Stimulated activated CD4-positive, alpha-beta T cell treated with anti-CD3 and anti-CD28 coated beads, Interleukin-4, amount 100 ng/mL, for 48 hours (primary cell): Measurements from ENCODE around the gene TEKT5.
"Not testable (repeated sequence)": the region's sequence is repeated elsewhere in the genome, so short reads cannot be mapped to it uniquely, and the experiment has no call there.

ENCODE experiments used
- DNase-seq, 2 donors: peaks; one replicate each; pipeline ENCODE4 v3.0.0-alpha.2; 2020; ENCODE audit warnings: low read depth in 2 of 2

Gene TEKT5

DNA sequence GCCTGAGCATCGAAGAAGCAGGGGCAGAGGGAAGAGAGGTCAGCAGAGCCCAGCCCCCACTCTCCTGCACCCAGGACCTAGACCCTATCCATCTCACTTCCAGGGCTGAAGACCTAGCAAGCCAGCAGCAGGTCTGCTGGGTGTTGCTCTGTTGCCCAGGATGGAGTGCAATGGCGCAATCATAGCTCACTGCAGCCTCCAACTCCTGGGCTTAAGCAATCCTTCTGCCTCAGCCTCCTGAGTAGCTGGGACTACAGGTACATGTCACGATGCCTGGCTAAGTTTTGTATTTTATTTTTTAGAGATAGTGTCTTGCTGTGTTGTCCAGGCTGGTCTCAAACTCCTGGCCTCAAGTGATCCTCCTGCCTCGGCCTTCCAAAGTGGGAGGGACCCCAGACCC, 61.3 kb downstream of the TEKT5 start:
- DNase-seq = not testable (repeated sequence)

DNA sequence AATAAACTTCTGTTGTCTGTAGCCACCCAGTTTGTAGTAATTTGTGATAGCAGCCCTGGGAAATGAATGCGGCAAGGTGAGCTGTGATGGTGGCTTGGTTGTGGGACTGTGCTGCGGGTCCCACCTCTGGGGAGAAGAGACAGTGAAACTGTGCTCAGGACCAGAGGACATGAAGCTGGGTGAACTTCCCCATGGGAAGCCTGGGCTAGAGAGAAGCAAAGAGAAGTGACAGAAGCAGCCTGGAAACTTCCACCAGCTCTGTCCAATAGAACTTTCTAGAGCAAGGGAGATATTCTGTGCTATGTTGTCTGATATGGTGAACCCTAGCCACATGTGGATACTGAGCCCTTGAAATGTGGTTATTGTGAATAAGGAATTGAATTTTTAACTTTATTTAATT, 62.8 kb downstream of the TEKT5 start:
- no peak for DNase-seq

DNA sequence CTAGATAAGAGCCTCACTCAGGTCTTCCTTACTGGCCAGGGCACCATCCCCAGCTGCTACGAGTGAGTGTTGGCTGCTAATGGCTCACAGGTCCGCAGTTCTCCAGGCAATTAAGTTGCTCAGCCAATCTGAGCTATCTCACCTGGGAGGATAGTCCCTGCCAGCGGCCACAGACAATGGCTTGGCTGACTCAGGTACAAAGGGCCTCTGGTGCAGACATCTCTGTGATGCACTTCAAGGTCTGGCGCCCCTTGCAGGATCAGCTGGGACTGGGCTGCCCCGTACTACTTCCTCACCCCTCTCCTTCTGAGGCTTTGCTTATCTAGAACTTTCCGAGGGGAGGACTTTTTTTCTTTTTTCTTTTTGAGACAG, 65.2 kb downstream of the TEKT5 start:
- DNase-seq = no peak

DNA sequence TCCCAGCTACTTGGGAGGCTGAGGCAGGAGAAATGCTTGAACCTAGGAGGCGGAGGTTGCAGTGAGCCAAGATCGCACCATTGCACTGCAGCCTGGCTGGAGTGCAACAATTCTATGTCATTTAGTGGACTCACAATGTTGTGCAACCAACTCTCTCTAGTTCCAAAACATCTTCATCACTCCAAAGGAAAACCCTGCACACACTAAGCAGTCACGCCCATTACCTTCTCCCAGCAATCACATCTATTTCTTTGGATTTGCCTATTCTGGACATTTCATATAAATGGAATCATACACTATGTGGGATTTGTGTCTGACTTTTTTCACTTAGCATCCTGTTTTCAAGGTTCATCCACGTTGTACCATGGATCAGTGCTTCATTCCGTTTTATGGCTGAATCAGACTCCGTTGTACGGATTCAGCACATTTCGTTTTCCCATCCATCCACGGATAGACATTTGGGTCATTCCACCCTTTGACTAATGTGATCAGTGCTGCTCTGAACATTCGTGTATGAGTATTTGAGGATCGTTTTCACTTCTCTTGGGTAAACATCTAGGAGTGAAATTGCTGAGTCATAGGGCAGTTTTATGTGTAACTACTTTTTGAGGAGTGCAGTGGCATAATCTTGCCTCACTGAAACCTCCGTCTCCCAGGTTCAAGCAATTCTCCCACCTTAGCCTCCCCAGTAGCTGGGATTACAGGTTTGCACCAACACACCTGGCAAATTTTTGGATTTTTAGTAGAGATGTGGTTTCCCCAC, 69.0 kb downstream of the TEKT5 start:
- no peak for DNase-seq

DNA sequence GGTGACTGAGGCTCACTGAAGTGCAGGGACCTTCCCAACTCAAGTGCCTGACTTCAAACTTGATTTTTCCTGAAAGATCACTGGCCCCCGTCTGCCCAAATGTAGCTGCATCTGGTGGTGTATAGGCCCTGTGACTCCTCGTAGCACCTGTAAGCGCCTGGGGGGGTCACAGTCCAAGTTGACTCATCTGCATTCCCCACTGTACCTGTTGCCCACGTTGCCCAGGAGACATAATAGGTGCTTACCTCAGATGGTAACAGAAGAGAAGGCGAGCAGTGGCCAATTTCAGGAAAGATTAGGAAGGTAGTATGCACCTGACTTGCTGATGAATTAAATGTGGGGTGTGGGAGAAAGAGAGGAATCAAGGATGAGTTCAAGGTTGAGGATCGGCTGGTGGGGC, 70.2 kb downstream of the TEKT5 start:
- no peak for DNase-seq

DNA sequence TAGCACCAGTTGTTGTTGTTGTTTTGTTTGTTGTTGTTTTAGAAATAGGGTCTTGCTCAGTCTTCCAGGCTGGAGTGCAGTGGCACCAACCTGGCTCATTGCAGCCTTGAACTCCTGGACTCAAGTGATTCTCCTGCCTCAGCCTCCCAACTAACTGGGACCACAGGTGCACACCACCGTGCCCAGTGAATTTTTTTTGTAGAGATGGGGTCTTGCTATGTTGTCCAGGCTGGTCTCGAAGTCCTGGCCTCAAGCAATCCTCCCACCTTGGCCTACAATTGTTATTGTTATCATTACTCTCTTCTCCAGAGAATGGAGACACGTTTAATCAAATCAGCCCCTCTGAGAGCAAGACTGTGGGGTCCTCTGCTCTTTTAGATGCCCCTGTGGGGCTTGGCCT, 71.7 kb downstream of the TEKT5 start:
- DNase-seq = no peak

DNA sequence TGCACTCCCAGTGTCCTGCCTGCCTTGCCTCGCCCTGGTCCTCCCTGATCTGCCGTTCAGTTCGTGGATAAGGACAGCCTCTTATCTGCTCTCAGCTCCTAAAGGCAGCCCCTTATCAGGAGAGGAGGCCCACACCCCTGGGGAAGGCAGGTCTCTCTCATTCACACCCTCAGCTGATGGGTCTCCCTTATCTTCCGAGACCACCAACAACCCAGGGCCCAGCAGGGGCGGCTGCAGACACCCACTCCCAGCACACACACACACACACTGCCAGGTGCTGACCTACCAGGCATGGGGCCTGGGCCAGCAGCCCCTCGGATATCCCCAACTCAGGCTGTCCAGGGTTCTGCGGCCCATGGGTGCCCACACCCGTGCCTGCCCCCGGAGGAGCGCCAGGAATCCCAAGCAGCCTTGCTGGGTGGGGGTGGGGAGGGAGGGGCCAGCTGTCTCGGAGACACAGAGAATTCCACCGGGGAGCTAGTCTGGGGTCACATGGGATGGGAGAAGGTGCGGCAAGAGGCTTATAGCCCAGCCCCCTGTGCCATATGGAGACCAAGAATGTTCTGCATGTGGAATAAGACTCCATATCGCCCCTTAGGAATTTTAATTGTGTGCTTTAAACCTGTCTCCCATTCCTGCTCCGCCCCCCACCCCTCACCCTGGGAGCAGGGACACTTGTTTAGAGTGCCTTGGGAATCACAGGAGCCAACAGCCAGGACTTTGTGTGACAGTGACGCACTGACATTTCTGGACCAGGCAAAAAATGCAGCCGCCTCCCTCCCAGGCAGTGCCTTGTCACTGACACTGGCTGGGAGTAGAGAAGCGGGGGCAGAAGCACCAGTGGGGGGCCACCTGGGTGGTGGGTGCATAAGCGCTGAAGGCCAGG, 72.5 kb downstream of the TEKT5 start:
- no peak for DNase-seq

DNA sequence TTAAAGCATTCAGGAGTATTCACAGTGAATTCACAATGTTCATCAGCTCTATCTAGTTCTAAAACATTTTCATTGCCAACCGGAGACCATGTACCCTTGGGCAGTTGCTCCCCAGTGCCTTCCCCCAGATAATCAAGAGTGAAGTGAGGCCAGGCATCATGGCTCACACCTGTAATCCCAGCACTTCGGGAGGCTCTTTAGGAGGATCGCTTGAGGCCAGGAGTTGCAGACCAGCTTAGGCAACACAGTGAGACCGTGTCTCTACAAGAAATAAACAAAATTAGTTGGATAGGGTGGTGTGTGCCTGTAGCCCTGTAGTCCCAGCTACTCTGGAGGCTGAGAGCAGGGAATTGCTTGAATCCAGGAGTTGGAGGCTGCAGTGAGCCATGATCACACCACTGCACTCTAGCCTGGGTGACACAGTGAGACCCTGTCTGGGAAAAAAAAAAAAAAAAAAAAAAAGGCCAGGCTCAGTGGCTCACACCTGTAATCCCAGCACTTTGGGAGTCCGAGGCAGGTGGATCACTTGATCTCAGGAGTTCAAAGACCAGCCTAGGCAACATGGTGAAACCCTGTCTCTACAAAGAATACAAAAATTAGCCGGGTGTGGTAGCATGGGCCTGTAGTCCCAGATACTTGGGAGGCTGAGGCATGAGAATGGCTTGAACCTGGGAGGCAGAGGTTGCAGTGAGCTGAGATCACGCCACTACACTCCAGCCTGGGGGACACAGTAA, 73.3 kb downstream of the TEKT5 start:
- DNase-seq = not testable (repeated sequence)

DNA sequence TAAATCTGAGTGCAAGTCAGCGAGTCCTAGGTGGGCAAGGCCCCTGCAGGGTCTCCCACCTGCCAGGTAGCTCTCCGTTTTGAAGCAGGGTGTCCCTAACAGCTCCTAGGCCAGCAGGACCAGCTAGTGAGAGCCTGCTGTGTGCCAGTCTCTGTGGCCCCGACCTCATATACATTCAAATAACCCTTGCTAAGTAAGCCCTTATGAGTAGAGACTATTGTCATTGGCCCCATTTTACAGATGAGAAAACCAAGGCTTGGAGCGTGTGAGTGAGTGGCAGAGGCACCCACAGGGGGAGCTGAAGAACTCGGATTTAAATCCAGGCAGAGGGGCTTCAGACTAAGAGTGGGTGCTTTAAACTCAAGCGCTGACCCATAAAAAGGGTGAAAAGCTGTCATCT, 74.6 kb downstream of the TEKT5 start:
- no peak for DNase-seq

DNA sequence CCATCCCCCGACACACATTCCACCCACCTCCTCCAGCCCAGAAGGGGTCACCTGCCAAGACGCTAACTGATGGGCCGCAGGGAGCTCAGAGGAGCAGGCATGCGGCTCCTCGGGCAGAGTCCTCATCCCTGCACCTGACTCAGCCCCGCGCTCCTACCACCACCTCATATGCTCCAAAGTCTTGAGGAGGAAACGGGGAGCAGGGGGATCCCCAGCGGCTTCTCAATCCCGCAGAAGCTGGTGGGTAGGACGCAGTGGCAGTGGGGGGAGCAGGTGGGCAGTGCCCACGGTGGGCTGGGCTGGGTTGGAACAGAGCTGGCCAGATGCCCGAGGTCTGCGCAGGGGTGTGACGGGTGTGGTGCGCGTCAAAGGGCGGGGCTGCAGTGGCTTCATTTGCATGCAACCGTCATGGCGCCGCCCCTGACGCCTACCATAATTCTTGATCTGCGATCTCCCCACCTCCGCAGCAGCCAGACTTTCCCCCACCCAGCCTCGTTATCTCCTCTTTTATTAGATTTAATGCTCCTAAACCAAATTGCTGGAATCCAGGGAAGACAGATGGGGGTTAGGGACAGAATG, 75.4 kb downstream of the TEKT5 start:
- DNase-seq = peak in 1 of 2 donors; percentile 5

DNA sequence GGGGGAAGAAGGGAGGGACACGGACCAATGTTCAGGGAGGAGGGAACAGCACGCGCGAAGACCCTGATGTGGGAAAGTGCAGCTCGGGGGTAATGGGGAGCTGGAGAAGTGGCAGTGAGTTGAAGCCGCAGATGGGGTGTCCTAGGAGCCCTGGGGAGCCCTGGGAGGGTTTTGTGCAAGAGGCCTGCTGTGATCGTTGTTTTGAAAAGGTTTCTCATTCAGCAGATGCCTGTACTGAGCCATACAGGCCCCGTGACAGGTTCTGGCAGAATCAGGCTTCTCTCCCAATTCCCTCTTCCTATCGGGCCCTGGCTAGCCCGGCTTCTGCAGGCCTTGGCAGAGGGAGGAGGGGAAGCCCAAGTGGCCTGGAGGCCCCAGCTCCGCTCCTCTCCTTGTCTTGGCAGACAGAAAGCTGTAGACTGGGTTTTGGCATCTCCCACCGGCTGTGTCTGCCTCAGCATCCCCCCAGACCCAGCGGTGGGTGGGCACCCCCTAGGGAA, 76.0 kb downstream of the TEKT5 start:
- DNase-seq = no peak

DNA sequence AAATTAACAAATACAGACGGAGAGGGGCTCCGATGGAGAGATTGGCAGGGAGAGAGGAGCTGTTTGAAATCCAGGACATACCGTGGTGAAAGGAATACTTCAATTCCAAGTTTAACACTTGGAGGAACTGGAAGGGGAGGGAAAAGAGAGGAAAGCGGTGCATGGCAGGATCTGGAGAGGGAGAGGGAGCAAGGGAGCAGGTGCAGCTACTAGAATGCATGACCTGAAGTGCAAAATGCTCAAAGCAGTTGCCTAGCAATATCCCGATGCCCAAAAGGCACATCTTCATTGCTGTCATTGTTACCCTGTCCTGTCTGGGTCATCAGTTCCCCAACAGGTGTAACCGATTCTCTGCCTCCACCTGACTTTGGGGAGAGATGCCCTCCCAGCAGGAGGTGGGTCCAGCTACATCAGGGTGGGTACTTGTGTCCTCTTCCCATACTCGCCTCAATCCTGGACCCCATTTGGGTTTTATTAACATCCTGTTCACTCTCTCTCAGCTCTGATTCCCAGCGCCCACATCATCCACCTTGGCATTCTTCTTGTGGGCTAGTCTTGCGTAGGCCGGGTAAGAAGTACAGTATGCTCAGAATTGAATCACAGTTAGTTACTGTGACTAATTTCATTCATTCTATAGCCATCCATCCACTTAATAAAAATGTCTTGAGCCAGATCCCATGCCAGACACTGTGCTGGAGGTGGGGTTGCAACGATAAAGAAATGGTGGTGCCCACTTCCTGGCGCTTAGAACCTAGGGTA, 76.9 kb downstream of the TEKT5 start:
- no peak for DNase-seq

DNA sequence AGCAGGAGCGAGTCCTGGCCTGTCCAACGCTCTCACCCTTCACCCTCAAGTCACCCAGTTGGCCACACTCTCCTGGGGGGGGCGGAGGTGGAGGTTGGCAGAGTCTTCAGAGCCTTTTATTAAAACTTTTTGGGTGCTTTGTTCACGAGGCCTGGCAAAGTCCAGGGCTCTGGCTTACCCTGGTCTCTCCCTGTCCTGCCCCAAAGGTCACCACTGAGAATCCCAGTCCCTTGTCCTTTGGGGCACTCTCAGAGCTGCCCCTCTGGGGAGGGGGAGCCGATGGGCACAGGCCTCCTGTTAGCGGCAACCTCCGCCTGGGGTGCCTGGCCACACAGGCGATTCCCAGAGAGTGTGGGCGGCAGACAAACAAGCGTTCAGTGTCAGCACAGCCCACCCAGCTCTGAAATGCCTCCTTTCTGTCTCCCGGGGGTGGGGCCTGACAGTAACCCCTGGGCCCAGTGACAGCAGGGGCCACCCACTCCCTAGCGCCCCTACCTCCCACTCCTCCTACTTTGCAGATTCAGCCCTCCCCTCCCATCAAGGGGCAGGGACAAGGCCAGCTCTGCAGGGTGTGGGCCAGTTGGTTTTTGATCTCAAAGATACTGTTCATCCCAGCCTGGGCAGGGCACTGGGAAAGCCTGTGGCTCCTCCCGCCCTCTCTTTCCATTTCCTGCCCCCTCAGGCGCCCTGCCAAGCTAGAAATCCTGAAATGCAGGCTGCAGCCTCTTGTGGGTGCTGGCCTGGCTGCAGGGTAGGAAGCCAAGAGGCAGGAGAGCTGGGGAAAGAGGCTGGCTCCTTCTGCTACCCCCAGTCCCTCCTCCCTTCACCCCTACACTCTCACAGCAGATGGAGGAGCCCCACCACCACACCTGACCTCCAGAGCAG, 77.7 kb downstream of the TEKT5 start:
- DNase-seq = no peak

DNA sequence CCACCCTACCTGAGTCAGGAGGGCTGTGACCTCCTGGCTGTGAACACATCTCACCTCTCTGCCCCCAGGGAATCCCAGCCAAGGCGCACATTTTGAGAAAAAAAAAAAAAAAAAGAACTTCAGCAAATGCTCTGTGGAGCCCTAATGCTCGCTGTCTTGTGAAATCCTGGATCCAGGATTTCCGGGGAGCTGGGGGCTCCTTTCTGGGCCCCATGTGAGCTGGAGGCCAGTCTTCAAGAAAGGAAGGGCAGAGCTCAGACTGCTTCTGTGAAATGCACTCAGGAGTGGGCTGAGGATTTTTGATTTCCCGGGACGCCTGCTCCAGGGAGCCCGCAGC, 78.3 kb downstream of the TEKT5 start:
- DNase-seq = no peak

DNA sequence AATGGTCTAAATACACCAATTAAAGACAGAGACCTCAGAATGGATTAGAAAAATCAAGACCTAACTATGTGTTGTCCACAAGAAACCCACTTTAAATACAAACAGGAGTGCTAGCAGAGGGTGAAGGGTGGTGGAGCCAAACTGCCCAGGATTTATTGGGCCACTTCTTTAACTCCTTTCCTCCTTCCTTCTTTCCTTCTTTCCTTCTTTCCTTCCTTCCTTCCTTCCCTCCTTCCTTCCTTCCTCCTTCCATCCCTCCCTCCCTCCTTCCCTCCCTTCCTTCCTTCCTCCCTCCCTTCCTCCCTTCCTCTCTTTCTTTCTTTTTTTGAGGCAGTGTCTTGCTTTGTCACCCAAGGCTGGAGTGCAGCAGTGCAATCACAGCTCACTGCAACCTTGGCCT, 80.0 kb downstream of the TEKT5 start:
- no peak for DNase-seq

DNA sequence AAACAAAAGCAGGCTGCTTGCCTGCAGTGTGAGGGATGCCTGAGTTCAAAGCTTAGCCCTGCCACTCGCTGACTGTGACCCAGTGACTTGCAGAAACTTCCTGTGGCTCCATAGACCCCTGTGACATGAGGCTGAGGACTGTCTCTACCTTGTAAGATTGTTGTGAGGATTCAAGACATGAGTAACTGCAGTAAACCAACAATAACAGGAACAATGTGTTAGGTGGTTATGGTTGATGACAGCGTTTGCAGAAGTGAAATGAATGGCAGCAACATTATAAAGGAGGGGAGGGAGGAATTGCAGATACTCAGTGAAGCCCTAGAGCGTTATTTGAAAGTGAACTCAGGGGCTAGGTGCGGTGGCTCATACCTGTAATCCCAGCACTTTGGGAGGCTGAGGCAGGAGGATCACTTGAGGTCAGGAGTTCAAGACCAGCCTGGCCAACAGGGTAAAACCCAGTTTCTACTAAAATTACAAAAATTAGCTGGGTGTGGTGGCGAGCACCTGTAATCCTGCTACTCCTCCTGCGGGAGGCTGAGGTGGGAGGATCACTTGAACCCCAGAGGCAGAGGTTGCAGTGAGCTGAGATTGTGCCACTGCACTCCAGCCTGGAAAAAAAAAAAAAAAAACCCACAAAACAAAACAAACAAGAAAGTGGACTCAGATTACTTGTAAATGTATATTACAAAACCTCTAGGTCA, 80.8 kb downstream of the TEKT5 start:
- no peak for DNase-seq

DNA sequence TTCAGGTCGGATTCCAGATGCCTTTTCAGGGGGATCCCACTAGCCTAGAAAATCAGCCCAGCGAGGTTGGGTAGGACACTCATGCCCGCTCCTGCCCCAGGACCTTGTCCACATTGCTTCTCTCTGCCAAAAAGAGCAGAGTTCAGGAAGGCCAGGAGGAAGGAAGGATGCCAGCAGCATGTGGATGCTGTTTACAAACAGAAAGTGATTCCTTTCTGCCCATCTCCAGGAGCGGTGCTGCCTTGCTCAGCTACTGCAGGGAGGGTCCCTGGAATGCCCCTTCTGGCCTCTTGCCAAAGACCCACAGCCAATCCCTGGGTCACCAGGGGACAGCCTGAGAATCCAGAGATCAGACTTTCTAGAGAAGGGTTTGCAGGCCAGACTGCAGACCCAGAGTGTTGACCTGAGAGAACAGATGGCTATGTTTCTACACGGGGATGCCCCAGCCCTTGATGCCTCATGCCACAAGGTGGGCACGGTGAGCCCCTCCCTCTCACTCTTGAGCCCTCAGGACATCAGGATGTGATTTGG, 82.0 kb downstream of the TEKT5 start:
- DNase-seq = no peak

DNA sequence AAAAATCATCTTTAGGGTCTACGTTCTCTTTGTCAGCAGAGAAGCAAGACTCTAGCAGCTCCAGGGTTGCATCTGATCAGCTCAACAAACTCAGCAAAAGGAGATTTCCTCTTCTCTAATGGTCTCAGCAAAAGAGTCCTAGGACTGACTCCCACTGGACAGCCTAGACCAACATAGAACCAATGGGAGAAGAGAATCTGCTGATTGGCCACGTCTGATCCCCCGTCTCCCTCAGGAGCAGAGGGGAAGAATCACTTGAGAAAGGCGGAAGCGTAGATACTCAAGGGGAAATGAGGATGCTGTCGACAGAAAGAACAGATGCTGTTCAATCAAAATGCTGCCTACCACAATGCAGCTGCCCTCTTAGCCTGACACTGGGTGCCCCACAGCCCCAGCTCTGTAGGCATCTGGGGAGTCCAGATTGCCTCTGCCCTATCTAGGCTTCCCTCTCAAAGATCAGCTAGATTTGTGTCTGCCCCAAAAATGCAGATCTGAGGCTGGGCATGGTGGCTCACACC, 82.8 kb downstream of the TEKT5 start:
- DNase-seq = no peak

DNA sequence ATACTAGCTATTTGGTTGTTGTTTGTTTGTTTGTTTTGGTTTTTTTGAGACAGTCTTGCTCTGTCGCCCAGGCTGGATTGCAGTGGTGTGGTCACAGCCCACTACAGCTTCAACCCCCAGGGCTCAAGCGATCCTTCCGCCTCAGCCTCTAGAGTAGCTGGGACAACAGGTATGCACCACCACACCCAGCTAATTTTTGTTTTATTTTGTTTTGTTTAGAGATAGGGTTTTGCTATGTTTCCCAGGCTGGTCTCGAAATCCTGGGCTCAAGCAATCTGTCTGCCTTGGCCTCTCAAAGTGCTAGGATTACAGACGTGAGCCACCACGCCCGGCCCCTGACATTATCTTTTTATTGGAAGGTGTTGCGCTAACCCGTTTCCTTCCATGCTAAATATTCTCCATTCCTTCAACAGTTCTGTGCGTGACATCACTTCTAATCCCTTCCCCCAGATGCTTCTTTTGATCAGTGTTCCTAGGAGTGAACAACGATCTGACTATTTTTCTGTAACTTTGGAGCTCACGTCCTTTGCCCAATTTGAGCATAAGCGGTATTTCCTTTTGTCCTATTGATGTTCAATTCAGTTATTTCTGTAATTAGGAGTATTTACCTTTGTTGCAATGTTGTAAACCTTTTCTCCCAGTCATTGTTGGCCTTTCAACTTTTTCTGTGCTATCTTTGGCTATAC, 84.1 kb downstream of the TEKT5 start:
- no peak for DNase-seq
